ENCODE data around the gene TMEM225B.
"Not testable (repeated sequence)": the region's sequence is repeated elsewhere in the genome, so short reads cannot be mapped to it uniquely, and the experiment has no call there.

The TMEM225B gene

GRCh38 chr7:99562832-99563231 is 35.2 kb upstream of the TMEM225B start (continued):
- TF ChIP-seq ARNTL (CRISPR knock-in tag; IDR thresholded peaks at IDR 0.05; ENCODE audit: borderline replicate concordance, low read depth) (no peak), ZNF565 (CRISPR knock-in tag; conservative IDR thresholded peaks at IDR 0.05; ENCODE audit: low read depth) (no peak), ZNF70 (CRISPR knock-in tag; IDR thresholded peaks at IDR 0.05) (no peak), GLIS3 (CRISPR knock-in tag; IDR thresholded peaks at IDR 0.05) (no peak)

DNA sequence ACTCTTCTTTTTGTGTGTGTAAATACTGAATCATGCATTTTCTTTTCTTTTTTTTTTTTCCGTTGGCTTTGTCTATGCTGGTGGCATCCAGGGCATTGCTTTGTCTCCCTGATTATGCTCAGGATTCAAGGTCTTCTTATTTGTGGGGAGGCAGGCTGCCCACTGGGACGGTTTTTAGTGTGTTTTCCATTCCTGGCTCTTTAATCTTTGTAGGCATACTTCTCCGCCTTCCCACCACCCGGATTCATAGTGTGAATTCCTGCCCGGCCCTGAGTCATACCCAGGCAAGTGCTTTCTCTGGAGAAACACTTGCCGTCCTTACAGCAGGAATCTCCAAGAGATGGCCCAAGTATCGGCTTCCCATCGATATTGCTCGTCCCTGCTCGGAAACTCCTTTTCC is 34.4 kb upstream of the TMEM225B start:
- peak; percentile 54 for ATAC-seq
- TF ChIP-seq ZNF70 (CRISPR knock-in tag; IDR thresholded peaks at IDR 0.05): no peak
- TF ChIP-seq TCF4 (CRISPR knock-in tag; IDR thresholded peaks at IDR 0.05; ENCODE audit: borderline replicate concordance): no peak
- no peak for TF ChIP-seq POU6F1 (CRISPR knock-in tag; IDR thresholded peaks at IDR 0.05; ENCODE audit: borderline replicate concordance, low read depth)
- no peak for TF ChIP-seq OSR1 (CRISPR knock-in tag; IDR thresholded peaks at IDR 0.05)
- no peak for TF ChIP-seq SNAI2 (CRISPR knock-in tag; IDR thresholded peaks at IDR 0.05)
- TF ChIP-seq CSRNP3 (CRISPR knock-in tag; IDR thresholded peaks at IDR 0.05): no peak
- no peak for TF ChIP-seq ARNTL (CRISPR knock-in tag; IDR thresholded peaks at IDR 0.05; ENCODE audit: borderline replicate concordance, low read depth)
- no peak for TF ChIP-seq CSDC2 (CRISPR knock-in tag; IDR thresholded peaks at IDR 0.05)
- TF ChIP-seq ZFP30 (CRISPR knock-in tag; IDR thresholded peaks at IDR 0.05): no peak
- no peak for TF ChIP-seq ZC3H10 (CRISPR knock-in tag; IDR thresholded peaks at IDR 0.05)
- TF ChIP-seq ESRRG (CRISPR knock-in tag; IDR thresholded peaks at IDR 0.05): no peak
- TF ChIP-seq RARB (CRISPR knock-in tag; IDR thresholded peaks at IDR 0.05): no peak
- TF ChIP-seq, protein P1, sequence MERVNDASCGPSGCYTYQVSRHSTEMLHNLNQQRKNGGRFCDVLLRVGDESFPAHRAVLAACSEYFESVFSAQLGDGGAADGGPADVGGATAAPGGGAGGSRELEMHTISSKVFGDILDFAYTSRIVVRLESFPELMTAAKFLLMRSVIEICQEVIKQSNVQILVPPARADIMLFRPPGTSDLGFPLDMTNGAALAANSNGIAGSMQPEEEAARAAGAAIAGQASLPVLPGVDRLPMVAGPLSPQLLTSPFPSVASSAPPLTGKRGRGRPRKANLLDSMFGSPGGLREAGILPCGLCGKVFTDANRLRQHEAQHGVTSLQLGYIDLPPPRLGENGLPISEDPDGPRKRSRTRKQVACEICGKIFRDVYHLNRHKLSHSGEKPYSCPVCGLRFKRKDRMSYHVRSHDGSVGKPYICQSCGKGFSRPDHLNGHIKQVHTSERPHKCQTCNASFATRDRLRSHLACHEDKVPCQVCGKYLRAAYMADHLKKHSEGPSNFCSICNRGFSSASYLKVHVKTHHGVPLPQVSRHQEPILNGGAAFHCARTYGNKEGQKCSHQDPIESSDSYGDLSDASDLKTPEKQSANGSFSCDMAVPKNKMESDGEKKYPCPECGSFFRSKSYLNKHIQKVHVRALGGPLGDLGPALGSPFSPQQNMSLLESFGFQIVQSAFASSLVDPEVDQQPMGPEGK (CRISPR knock-in tag; IDR thresholded peaks at IDR 0.05; ENCODE audit: borderline replicate concordance): no peak

GRCh38 chr7:99568770-99569169 is 29.3 kb upstream of the TMEM225B start:
- not testable (repeated sequence) for ATAC-seq

- no peak for ATAC-seq
- TF ChIP-seq TOX (CRISPR knock-in tag; IDR thresholded peaks at IDR 0.05; ENCODE audit: borderline replicate concordance) (no peak), ARNTL (CRISPR knock-in tag; IDR thresholded peaks at IDR 0.05; ENCODE audit: borderline replicate concordance, low read depth) (no peak), TCF4 (CRISPR knock-in tag; IDR thresholded peaks at IDR 0.05; ENCODE audit: borderline replicate concordance) (no peak), ZNF8 (CRISPR knock-in tag; IDR thresholded peaks at IDR 0.05) (no peak), SNAI2 (CRISPR knock-in tag; IDR thresholded peaks at IDR 0.05) (no peak), ZC3H10 (CRISPR knock-in tag; IDR thresholded peaks at IDR 0.05) (no peak), ZFP30 (CRISPR knock-in tag; IDR thresholded peaks at IDR 0.05) (no peak), PPARA (CRISPR knock-in tag; IDR thresholded peaks at IDR 0.05; ENCODE audit: borderline replicate concordance) (no peak), ZFP3 (CRISPR knock-in tag; IDR thresholded peaks at IDR 0.05) (no peak)
- TF ChIP-seq, protein P1 (CRISPR knock-in tag; IDR thresholded peaks at IDR 0.05; ENCODE audit: borderline replicate concordance): no peak
These were observed 26.3 kb upstream of the TMEM225B start for GRCh38 chr7:99571768-99572167.

GRCh38 chr7:99573257-99573656 is 24.8 kb upstream of the TMEM225B start:
- ATAC-seq: no peak
- TF ChIP-seq ZNF8 (CRISPR knock-in tag; IDR thresholded peaks at IDR 0.05) (no peak), ESRRG (CRISPR knock-in tag; IDR thresholded peaks at IDR 0.05) (no peak), CSRNP3 (CRISPR knock-in tag; IDR thresholded peaks at IDR 0.05) (no peak), BACH2 (CRISPR knock-in tag; IDR thresholded peaks at IDR 0.05; ENCODE audit: borderline replicate concordance) (no peak), TCF4 (CRISPR knock-in tag; IDR thresholded peaks at IDR 0.05; ENCODE audit: borderline replicate concordance) (no peak), ZNF70 (CRISPR knock-in tag; IDR thresholded peaks at IDR 0.05) (no peak), ZFP30 (CRISPR knock-in tag; IDR thresholded peaks at IDR 0.05) (no peak), ISL1 (CRISPR knock-in tag; IDR thresholded peaks at IDR 0.05) (no peak)
- TF ChIP-seq, protein P2, sequence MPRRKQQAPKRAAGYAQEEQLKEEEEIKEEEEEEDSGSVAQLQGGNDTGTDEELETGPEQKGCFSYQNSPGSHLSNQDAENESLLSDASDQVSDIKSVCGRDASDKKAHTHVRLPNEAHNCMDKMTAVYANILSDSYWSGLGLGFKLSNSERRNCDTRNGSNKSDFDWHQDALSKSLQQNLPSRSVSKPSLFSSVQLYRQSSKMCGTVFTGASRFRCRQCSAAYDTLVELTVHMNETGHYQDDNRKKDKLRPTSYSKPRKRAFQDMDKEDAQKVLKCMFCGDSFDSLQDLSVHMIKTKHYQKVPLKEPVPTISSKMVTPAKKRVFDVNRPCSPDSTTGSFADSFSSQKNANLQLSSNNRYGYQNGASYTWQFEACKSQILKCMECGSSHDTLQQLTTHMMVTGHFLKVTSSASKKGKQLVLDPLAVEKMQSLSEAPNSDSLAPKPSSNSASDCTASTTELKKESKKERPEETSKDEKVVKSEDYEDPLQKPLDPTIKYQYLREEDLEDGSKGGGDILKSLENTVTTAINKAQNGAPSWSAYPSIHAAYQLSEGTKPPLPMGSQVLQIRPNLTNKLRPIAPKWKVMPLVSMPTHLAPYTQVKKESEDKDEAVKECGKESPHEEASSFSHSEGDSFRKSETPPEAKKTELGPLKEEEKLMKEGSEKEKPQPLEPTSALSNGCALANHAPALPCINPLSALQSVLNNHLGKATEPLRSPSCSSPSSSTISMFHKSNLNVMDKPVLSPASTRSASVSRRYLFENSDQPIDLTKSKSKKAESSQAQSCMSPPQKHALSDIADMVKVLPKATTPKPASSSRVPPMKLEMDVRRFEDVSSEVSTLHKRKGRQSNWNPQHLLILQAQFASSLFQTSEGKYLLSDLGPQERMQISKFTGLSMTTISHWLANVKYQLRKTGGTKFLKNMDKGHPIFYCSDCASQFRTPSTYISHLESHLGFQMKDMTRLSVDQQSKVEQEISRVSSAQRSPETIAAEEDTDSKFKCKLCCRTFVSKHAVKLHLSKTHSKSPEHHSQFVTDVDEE (CRISPR knock-in tag; IDR thresholded peaks at IDR 0.05): no peak
